Heart right ventricle (tissue), 16 donors: ENCODE measurements around the gene IL5RA. TPM values are rescaled to one million over a fixed set of nuclear protein-coding genes. Genes with fewer than 3 reads are reported as not detected.

Experiments used
- ATAC-seq, 8 donors: fragments of 200-7000 bp; cut with Tn5 transposase; one replicate each; pipeline ENCODE4 v1.9.1; 2020; ENCODE audit warnings: mild to moderate bottlenecking in 8 of 8, moderate library complexity in 8 of 8, moderate number of reproducible peaks in 1 of 8
- DNase-seq, 2 donors: peaks; one replicate each; pipeline ENCODE4 v3.0.0-alpha.2; 2020
- H3K27ac ChIP-seq, 10 donors: fragments of 200-600 bp; sonication (generic) in 2 of 10; one replicate each; pipeline versions ENCODE4 v1.5.0 to v1.8.0; 2020 to 2022; ENCODE audit warnings: mild to moderate bottlenecking in 3 of 10
- H3K27me3 ChIP-seq, 7 donors: fragments of 200-600 bp; one replicate each; pipeline ENCODE4 v1.8.0; 2021 to 2022; ENCODE audit warnings: mild to moderate bottlenecking in 2 of 7
- H3K36me3 ChIP-seq, 9 donors: fragments of 200-600 bp; sonication (generic) in 1 of 9; one replicate each; pipeline versions ENCODE4 v1.5.0 to v1.8.0; 2020 to 2022; ENCODE audit warnings: mild to moderate bottlenecking in 2 of 9
- H3K4me1 ChIP-seq, 9 donors: fragments of 200-600 bp; sonication (generic) in 1 of 9; one replicate each; pipeline versions ENCODE4 v1.5.0 to v1.8.0; 2020 to 2022; ENCODE audit warnings: mild to moderate bottlenecking in 4 of 9
- H3K4me3 ChIP-seq, 10 donors: fragments of 200-600 bp; sonication (generic) in 2 of 10; one replicate each; pipeline versions ENCODE4 v1.5.0 to v1.8.0; 2020 to 2022; ENCODE audit warnings: mild to moderate bottlenecking in 7 of 10, moderate library complexity in 2 of 10
- H3K9me3 ChIP-seq, 11 donors: fragments of 200-600 bp in 10 of 11; sonication (generic) in 2 of 11; one replicate each; pipeline versions ENCODE4 v1.5.0 to v1.8.0; 2013 to 2022; ENCODE audit warnings: mild to moderate bottlenecking in 2 of 11, control low read depth in 1 of 11, moderate library complexity in 1 of 11
- CTCF ChIP-seq, 9 donors: fragments of 200-600 bp; sonication (generic) in 2 of 9; IDR thresholded peaks; one replicate each; pipeline versions ENCODE4 v1.5.0 to v1.8.0; 2021 to 2022; ENCODE audit warnings: antibody characterized with exemption in 9 of 9, mild to moderate bottlenecking in 5 of 9, moderate library complexity in 1 of 9
- WGBS, 2 donors: extraction: QIAGEN DNeasy Blood & Tissue Kit; methylation state at CpG; one replicate each; pipeline ENCODE4 v1.1.7; 2013; ENCODE audit warnings: inconsistent platforms in 1 of 2; 5-methylcytosine and 5-hydroxymethylcytosine counted together
- intact Hi-C, 10 donors: fragments of 100-400 bp; cut with DNase I; formaldehyde crosslinking; loops; one replicate each; pipeline versions ENCODE4 v1.11.1 to v1.14.2; 2022
- polyA plus RNA-seq, 2 donors: library from polyadenylated mRNA; stranded (reverse); fragments of 200-250 nt; gene quantifications; one replicate each; pipeline ENCODE4 v1.2.3, GENCODE V29; 2013
- total RNA-seq, 10 donors: library from RNA; stranded (reverse); fragmentation: NEBNext Ultra II Directional in 3 of 10; extraction: Animal tissue kit (Norgen Biotek cat#: 25700) in 3 of 10; gene quantifications; one replicate each; pipeline versions ENCODE4 v1.2.1 to v1.2.4, GENCODE V29; 2021 to 2023
- donor health status: Arrhythmogenic right ventricular cardiomyopathy.
- donor health status: ischemic (EF 13 %, LVEDD 7.1; RV severe dilation, severe dysfunction).
- donor health status: healthy with polysubstance abuse.
- donor health status: DM: no; HTN: yes; CAD: no.
- donor health status: DM: no; HTN: no; CAD: no.
- donor health status: ischemic (EF 25% LVEDD 6.9; RV normal size, moderate dysfunction).
- donor health status: ischemic (EF 25% LVEDD 5.7; RV mildly dilated, moderate dysfunction).
- donor health status: healthy.
- donor health status: DM: yes; HTN: yes; CAD: no.
- donor health status: Ischemic cardiomyopathy.
- donor health status: ischemic (EF 35%, LVEDD 5.7; RV mildly dilated, moderate dysfunction).
- donor health status: nonischemic (EF 11% LVEDD 7.7; RV severe dilation, severe dysfunction).
- donor health status: DM: yes; HTN: yes; CAD: no.
- donor health status: PGD.
- donor health status: ischemic (EF 29% LVEDD 5.4; RV normal size, mild dysfunction).
- donor health status: nonischemic (EF 23%, LVEDD 6.1; RV moderate dilation, normal function).

IL5RA gene
- total and polyA plus RNA-seq, 12 donors: 0.07 to 1.1 (median 0.23) TPM; not detected in 5

- ATAC-seq: no peak
- intact Hi-C loops: loop anchor here in 1 of 10 donors (10.0 kb wide), 1 partner anchor 460 kb away; no protein-coding TSS in a partner anchor
- WGBS, 2 donors: 64 to 75% methylated on average over 5 of the region's 5 CpGs
- Histone ChIP-seq H3K36me3 (no peaks in the 10 kb centered on the region), H3K4me3 (no peak overlapping the region), H3K9me3 (no peaks in the 10 kb centered on the region), H3K4me1 (no peaks in the 10 kb centered on the region), H3K27ac (no peak overlapping the region), H3K27me3 (peaks cover 0 to 6% (median 0%) of the 10 kb centered on the region in 7 donors)
- DNase-seq: no peak
- no peak for TF ChIP-seq CTCF (IDR thresholded peaks at IDR 0.05)
Observed at GRCh38 chr3:3074551-3075257, 35.5 kb downstream of the IL5RA start.

- Histone ChIP-seq H3K4me3 (no peak overlapping the region), H3K27ac (no peak overlapping the region), H3K36me3 (no peaks in the 10 kb centered on the region), H3K9me3 (no peaks in the 10 kb centered on the region), H3K27me3 (peaks cover 0 to 6% (median 0%) of the 10 kb centered on the region in 7 donors), H3K4me1 (no peaks in the 10 kb centered on the region)
- intact Hi-C loops: loop anchor here in 1 of 10 donors (10.0 kb wide), 1 partner anchor 464 kb away; no protein-coding TSS in a partner anchor
- DNase-seq: no peak
- WGBS, 2 donors: 66 to 67% methylated on average over 5 of the region's 5 CpGs
- no peak for TF ChIP-seq CTCF (IDR thresholded peaks at IDR 0.05)
- ATAC-seq: no peak
Observed at GRCh38 chr3:3071136-3071535, 39.0 kb downstream of the IL5RA start.

GRCh38 chr3:3069723-3070122, 40.5 kb downstream of the IL5RA start:
- ATAC-seq: no peak
- H3K36me3 ChIP-seq: no peaks in the 10 kb centered on the region
- no peaks in the 10 kb centered on the region for H3K4me1 ChIP-seq
- WGBS, 2 donors: 80 to 81% methylated on average over 5 of the region's 5 CpGs
- TF ChIP-seq CTCF (IDR thresholded peaks at IDR 0.05): no peak
- H3K4me3 ChIP-seq: no peak overlapping the region
- intact Hi-C loops: loop anchor here in 1 of 10 donors (10.0 kb wide), 1 partner anchor 465 kb away; no protein-coding TSS in a partner anchor
- no peak overlapping the region for H3K27ac ChIP-seq
- no peaks in the 10 kb centered on the region for H3K9me3 ChIP-seq
- H3K27me3 ChIP-seq: peaks cover 0 to under 1% (median 0%) of the 10 kb centered on the region in 7 donors
- DNase-seq: no peak

- Histone ChIP-seq H3K9me3 (no peaks in the 10 kb centered on the region), H3K27me3 (no peaks in the 10 kb centered on the region), H3K36me3 (no peaks in the 10 kb centered on the region), H3K4me3 (no peak overlapping the region), H3K27ac (no peak overlapping the region), H3K4me1 (no peaks in the 10 kb centered on the region)
- intact Hi-C loops: no loop called here
- WGBS, 2 donors: 90 to 96% methylated on average over 1 of the region's 1 CpG
- ATAC-seq (no peak), DNase-seq (no peak)
- TF ChIP-seq CTCF (IDR thresholded peaks at IDR 0.05): no peak
Observed at GRCh38 chr3:3068358-3068881, 41.8 kb downstream of the IL5RA start.
